Natural killer cell treated with Interleukin-12 subunit alpha and Interleukin-12 subunit beta and Interleukin-15 and Interleukin-18, amount 100 ng/mL, for 72 hours (primary cell): ENCODE measurements around the gene KLF18. TPM values are rescaled to one million over a fixed set of nuclear protein-coding genes. Genes with fewer than 3 reads are reported as not detected.

Source experiments
- total RNA-seq, 2 donors: library from RNA; stranded (reverse); gene quantifications; one replicate each; pipeline ENCODE4 v1.2.3, GENCODE V29; 2022

The KLF18 gene
- total RNA-seq, 2 donors from 2014 or later, result not detected

Other genes starting within 250 kb of the KLF18 start
- 1 to 10 TPM in 1 of 2 donors, not detected in 1; 1.2 TPM for gene ARTN, start 207.8 kb downstream of the KLF18 start, total RNA-seq
- gene IPO13, start 194.7 kb downstream of the KLF18 start, total RNA-seq, result 10 to 100 TPM; 28.4 to 43.1 TPM
- gene DPH2, start 171.6 kb downstream of the KLF18 start, total RNA-seq, result 10 to 100 TPM; 37.4 to 93.8 TPM
- 100 to 1,000 TPM; 161 to 203 TPM for gene ATP6V0B, start 166.7 kb downstream of the KLF18 start, total RNA-seq
- 10 to 100 TPM; 12.8 to 48.6 TPM for gene B4GALT2, start 162.4 kb downstream of the KLF18 start, total RNA-seq
- 1 to 10 TPM; 1.8 to 2.9 TPM for gene CCDC24, start 150.0 kb downstream of the KLF18 start, total RNA-seq
- 1 to 10 TPM; 3.5 to 4.5 TPM for gene SLC6A9, start 110.2 kb downstream of the KLF18 start, total RNA-seq
- gene KLF17, start 22.8 kb downstream of the KLF18 start, total RNA-seq, result not detected
- gene DMAP1, start 71.8 kb upstream of the KLF18 start, total RNA-seq, result 10 to 100 TPM; 36.9 to 52.2 TPM
- 10 to 100 TPM; 33.2 to 36.0 TPM for gene ERI3, start 213.6 kb upstream of the KLF18 start, total RNA-seq